CD4-positive, CD25-positive, alpha-beta regulatory T cell (primary cell): Measurements from ENCODE around the gene NR5A2. TPM values are rescaled to one million over a fixed set of nuclear protein-coding genes. Genes with fewer than 3 reads are reported as not detected.

Experiments
- ATAC-seq, 2 donors: fragments of 150-1000 bp; cut with Tn5 transposase; one replicate each; pipeline ENCODE4 v1.10.0; 2021; ENCODE audit warnings: low read depth in 2 of 2, moderate number of reproducible peaks in 2 of 2, moderate library complexity in 1 of 2
- DNase-seq, 3 donors: peaks; one replicate each; pipeline versions ENCODE4 v3.0.0 to v3.0.0-alpha.2; 2012 to 2022; ENCODE audit warnings: mixed read lengths in 1 of 3
- H3K27ac ChIP-seq: one replicate; pipeline ENCODE4 v1.7.0; 2013; ENCODE audit warnings: mild to moderate bottlenecking, low read length; ENCODE audit not compliant: insufficient read depth, poor library complexity, severe bottlenecking
- H3K27me3 ChIP-seq: one replicate; pipeline ENCODE4 v1.7.0; 2013; ENCODE audit warnings: low read length; ENCODE audit not compliant: control insufficient read depth, insufficient read depth
- H3K36me3 ChIP-seq: one replicate; pipeline ENCODE4 v1.7.0; 2013; ENCODE audit warnings: mild to moderate bottlenecking, low read length, moderate library complexity; ENCODE audit not compliant: control insufficient read depth, insufficient read depth
- H3K4me1 ChIP-seq: 2 replicates; pipeline ENCODE4 v1.7.0; 2013; ENCODE audit warnings: mild to moderate bottlenecking, low read length; ENCODE audit not compliant: insufficient read depth, control insufficient read depth, poor library complexity, severe bottlenecking
- H3K4me3 ChIP-seq: one replicate; pipeline ENCODE4 v1.7.0; 2013; ENCODE audit warnings: low read depth, mild to moderate bottlenecking, low read length, moderate library complexity
- H3K9me3 ChIP-seq, 2 experiments: 1 replicate in 1 of 2; 2 replicates in 1 of 2; pipeline ENCODE4 v1.7.0; 2013; ENCODE audit warnings: low read length in 2 of 2, mild to moderate bottlenecking in 1 of 2, moderate library complexity in 1 of 2; ENCODE audit not compliant: control insufficient read depth in 2 of 2
- H3K27ac Mint-ChIP-seq, 3 donors: one replicate each; pipeline ENCODE4 v1.8.0; 2020 to 2022; ENCODE audit warnings: mild to moderate bottlenecking in 3 of 3, mixed read lengths in 3 of 3, moderate library complexity in 2 of 3
- H3K27me3 Mint-ChIP-seq: one replicate; pipeline ENCODE4 v1.8.0; 2022; ENCODE audit warnings: mild to moderate bottlenecking, mixed read lengths
- H3K36me3 Mint-ChIP-seq: one replicate; pipeline ENCODE4 v1.8.0; 2020; ENCODE audit warnings: mixed read lengths
- H3K4me1 Mint-ChIP-seq, 4 donors: one replicate each; pipeline ENCODE4 v1.8.0; 2020 to 2022; ENCODE audit warnings: mixed read lengths in 4 of 4, mild to moderate bottlenecking in 1 of 4
- H3K4me3 Mint-ChIP-seq, 4 donors: one replicate each; pipeline ENCODE4 v1.8.0; 2020 to 2022; ENCODE audit warnings: mild to moderate bottlenecking in 4 of 4, mixed read lengths in 4 of 4, moderate library complexity in 3 of 4
- H3K9me3 Mint-ChIP-seq, 7 donors: one replicate each; pipeline ENCODE4 v1.8.0; 2020 to 2022; ENCODE audit warnings: mixed read lengths in 7 of 7, mild to moderate bottlenecking in 3 of 7, moderate library complexity in 2 of 7
- polyA plus RNA-seq, 4 donors: library from polyadenylated mRNA; unstranded; fragments of 300-500 nt; fragmentation: Illumina TruSeq; gene quantifications; one replicate each; pipeline ENCODE4 v1.2.3, GENCODE V29; 2021
- total RNA-seq: library from RNA; stranded (reverse); gene quantifications from one replicate; pipeline ENCODE4 v1.2.3, GENCODE V29; 2022

Gene NR5A2
- total and polyA plus RNA-seq, 5 donors from 2014 or later: not detected

DNA sequence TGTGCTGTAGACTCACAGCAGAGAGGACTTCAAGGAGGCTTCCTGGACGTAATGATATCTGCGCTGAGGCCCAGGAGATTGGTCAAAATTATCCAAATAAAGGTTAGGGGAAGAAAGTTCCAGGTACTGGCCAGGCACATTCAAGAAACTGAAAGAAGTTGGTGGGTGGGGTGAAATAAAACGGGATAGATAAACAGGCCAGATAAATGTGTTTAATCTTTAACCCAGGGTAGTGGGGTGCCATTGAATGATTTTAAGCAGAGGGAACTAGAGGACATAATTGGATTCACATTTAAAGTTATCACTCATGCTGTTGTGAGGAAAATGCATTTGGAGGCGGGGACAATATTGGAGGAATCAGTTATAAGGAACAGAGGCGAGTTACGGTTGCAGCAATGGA is 134.7 kb downstream of the NR5A2 start:
- Mint-ChIP-seq H3K4me3 (no peak overlapping the region), H3K36me3 (no peaks in the 10 kb centered on the region), H3K9me3 (peaks cover 0 to 2% (median 0%) of the 10 kb centered on the region in 7 donors), H3K27me3 (no peaks in the 10 kb centered on the region), H3K4me1 (peaks cover 0 to 4% (median 2%) of the 10 kb centered on the region in 4 donors), H3K27ac (no peak overlapping the region)
- no peak overlapping the region for H3K27ac ChIP-seq
- H3K27me3 ChIP-seq: no peaks in the 10 kb centered on the region
- H3K9me3 ChIP-seq: no peaks in the 10 kb centered on the region
- H3K36me3 ChIP-seq: no peaks in the 10 kb centered on the region
- no peaks in the 10 kb centered on the region for H3K4me1 ChIP-seq
- H3K4me3 ChIP-seq: no peak overlapping the region
- DNase-seq: no peak
- ATAC-seq: no peak

DNA sequence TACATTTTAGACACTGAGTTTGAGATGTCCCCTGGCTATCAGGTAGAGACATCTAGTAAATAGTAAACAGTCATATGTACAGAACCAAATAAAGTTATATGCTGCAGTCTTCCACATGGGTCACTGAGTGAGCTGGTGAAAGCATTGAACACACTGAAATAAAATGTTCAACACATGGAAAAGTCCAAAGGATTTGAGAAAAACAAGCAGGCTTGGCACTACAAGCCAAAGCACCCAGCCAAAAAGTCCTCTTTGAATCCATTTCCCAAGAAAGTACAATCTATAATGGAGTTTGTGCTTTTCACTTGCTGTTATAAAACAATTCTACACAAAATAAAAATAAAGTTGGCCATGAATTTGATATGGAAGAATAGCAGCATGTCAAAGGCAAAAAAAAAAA is 135.4 kb downstream of the NR5A2 start:
- no peak for DNase-seq
- H3K27me3 ChIP-seq: no peaks in the 10 kb centered on the region
- H3K36me3 ChIP-seq: no peaks in the 10 kb centered on the region
- Mint-ChIP-seq H3K9me3 (peaks cover 0 to 2% (median 0%) of the 10 kb centered on the region in 7 donors), H3K4me3 (no peak overlapping the region), H3K27ac (no peak overlapping the region), H3K4me1 (no peaks in the 10 kb centered on the region), H3K27me3 (no peaks in the 10 kb centered on the region), H3K36me3 (no peaks in the 10 kb centered on the region)
- H3K9me3 ChIP-seq: no peaks in the 10 kb centered on the region
- no peaks in the 10 kb centered on the region for H3K4me1 ChIP-seq
- no peak overlapping the region for H3K4me3 ChIP-seq
- no peak for ATAC-seq
- H3K27ac ChIP-seq: no peak overlapping the region

DNA sequence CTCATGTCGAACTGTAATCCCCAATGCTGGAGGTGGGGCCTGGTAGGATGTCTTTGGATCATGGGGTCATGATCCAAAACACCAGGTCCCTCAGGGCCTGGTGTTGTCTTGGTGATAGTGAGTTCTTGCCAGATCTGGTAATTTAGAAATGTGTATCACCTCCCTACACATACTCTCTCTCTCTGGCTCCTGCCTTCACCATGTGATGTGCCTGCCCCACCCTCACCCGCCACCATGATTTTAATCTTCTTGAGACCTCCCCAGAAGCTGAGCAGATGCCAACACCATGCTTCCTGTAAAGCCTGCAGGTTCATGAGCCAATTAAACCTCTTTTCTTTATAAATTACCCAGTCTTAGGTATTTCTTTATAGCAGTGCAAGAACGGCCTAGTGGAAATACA is 136.4 kb downstream of the NR5A2 start:
- DNase-seq (no peak), ATAC-seq (no peak)
- Mint-ChIP-seq H3K36me3 (no peaks in the 10 kb centered on the region), H3K4me3 (no peak overlapping the region), H3K9me3 (peaks cover 0 to 2% (median 0%) of the 10 kb centered on the region in 7 donors), H3K4me1 (no peaks in the 10 kb centered on the region), H3K27me3 (no peaks in the 10 kb centered on the region), H3K27ac (no peak overlapping the region)
- Histone ChIP-seq H3K4me3 (no peak overlapping the region), H3K4me1 (no peaks in the 10 kb centered on the region), H3K27me3 (no peaks in the 10 kb centered on the region), H3K27ac (no peak overlapping the region), H3K9me3 (no peaks in the 10 kb centered on the region), H3K36me3 (no peaks in the 10 kb centered on the region)

DNA sequence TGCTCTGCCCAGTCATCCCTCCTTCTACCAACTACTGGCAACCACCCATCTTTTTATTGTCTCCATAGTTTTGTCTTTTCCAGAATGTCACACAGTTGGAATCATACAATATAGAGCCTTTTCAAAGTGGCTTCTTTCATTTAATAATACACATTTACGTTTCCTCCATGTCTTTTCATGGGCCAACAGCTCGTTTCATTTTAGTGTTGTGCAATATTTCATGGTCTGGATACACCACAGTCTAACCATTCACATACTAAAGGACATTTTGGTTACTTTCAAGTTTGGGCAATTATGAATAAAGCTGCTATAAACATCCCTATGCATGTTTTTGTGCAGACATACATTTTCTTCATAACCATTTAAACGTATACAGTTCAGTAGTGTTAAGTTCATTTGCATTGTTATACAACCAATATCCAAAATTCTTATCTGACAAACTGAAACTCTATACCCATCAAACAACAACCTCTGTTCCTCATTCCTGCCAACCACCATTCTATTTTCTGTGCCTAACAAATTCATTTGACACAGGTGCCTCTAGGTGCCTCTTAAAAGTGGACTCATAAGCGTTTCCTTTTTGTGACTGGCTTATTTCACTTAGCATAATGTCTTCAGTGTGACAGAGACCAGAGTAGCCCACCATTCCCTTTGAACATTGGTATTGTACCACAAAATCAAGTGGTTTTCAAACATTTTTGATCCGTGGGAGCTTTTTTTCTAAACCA is 138.1 kb downstream of the NR5A2 start:
- Histone ChIP-seq H3K4me3 (no peak overlapping the region), H3K27ac (no peak overlapping the region), H3K36me3 (no peaks in the 10 kb centered on the region), H3K9me3 (no peaks in the 10 kb centered on the region), H3K27me3 (no peaks in the 10 kb centered on the region), H3K4me1 (no peaks in the 10 kb centered on the region)
- Mint-ChIP-seq H3K4me3 (no peak overlapping the region), H3K36me3 (no peaks in the 10 kb centered on the region), H3K4me1 (no peaks in the 10 kb centered on the region), H3K9me3 (peaks cover 0 to 2% (median 0%) of the 10 kb centered on the region in 7 donors), H3K27ac (no peak overlapping the region), H3K27me3 (no peaks in the 10 kb centered on the region)
- no peak for DNase-seq
- ATAC-seq: no peak

DNA sequence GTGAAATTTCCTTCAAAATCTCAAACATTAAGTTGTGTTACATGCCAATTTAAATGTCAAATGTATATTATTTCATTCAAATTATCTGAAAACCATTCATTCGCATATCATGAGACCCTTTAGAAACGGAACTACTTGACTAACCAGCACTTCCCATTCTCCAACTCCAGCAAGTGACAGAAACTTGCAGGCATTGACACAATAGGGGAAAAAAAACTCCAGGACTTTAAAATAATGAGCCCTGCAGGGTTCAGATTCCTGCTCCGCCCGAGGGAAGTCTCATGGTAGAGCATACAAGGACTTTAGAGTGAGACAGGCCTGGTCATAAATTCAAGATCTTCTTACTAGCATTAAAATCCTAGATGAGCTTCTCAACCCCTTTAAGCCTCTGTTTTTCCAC is 138.9 kb downstream of the NR5A2 start:
- no peak overlapping the region for H3K27ac Mint-ChIP-seq
- no peaks in the 10 kb centered on the region for H3K4me1 ChIP-seq
- H3K36me3 ChIP-seq: no peaks in the 10 kb centered on the region
- no peak overlapping the region for H3K4me3 Mint-ChIP-seq
- H3K9me3 ChIP-seq: no peaks in the 10 kb centered on the region
- H3K27ac ChIP-seq: no peak overlapping the region
- peaks cover 0 to 2% (median 0%) of the 10 kb centered on the region in 7 donors for H3K9me3 Mint-ChIP-seq
- no peak for ATAC-seq
- H3K27me3 ChIP-seq: no peaks in the 10 kb centered on the region
- no peaks in the 10 kb centered on the region for H3K4me1 Mint-ChIP-seq
- H3K36me3 Mint-ChIP-seq: no peaks in the 10 kb centered on the region
- DNase-seq: no peak
- peaks cover 3% of the 10 kb centered on the region for H3K27me3 Mint-ChIP-seq
- H3K4me3 ChIP-seq: no peak overlapping the region

DNA sequence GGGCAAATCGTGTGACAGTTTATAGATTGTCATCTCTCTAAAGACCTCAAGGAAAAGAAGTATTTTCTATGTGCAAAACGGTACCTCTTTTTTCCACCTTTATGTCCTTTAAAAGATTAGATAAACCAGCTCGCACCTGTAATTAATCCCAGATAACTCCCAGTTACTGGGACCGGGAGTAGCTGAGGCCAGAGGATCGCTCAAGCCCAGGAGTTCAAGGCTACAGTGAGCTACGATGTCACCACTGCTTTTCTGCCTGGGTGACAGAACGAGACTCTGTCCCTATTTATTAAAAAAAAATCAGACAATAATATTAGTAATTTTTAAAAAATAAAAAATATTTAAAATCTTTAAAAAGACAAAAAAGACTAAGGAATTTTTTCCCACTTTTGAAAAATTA is 141.4 kb downstream of the NR5A2 start:
- Histone ChIP-seq H3K4me3 (no peak overlapping the region), H3K4me1 (no peaks in the 10 kb centered on the region), H3K27ac (no peak overlapping the region), H3K27me3 (no peaks in the 10 kb centered on the region), H3K9me3 (no peaks in the 10 kb centered on the region), H3K36me3 (no peaks in the 10 kb centered on the region)
- Mint-ChIP-seq H3K4me3 (no peak overlapping the region), H3K36me3 (no peaks in the 10 kb centered on the region), H3K4me1 (peaks cover 0 to 2% (median under 1%) of the 10 kb centered on the region in 4 donors), H3K9me3 (peaks cover 0 to 2% (median 0%) of the 10 kb centered on the region in 7 donors), H3K27me3 (peaks cover 13% of the 10 kb centered on the region), H3K27ac (no peak overlapping the region)
- DNase-seq (no peak), ATAC-seq (no peak)

DNA sequence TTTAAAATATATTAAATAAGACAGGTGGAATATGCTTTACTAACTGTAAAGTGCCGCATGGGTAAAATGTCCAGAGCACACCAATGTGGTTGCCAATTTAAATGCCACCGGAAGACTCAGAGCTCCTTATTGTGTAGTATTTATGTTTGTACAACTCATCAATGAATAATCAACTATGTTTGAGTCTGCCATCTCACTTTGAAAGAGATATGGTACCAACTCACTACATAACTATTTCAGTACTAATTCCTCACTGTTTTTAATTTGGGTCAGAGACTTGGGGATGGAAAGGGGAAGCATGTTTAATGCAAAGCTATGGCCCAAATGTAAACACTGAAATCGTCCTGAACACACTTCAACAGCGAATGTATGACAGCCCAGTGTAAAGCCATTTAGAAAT is 144.8 kb downstream of the NR5A2 start:
- ATAC-seq (no peak), DNase-seq (no peak)
- Mint-ChIP-seq H3K4me3 (no peak overlapping the region), H3K9me3 (peaks cover 0 to 2% (median 0%) of the 10 kb centered on the region in 7 donors), H3K27ac (no peak overlapping the region), H3K36me3 (no peaks in the 10 kb centered on the region), H3K4me1 (peaks cover 0 to 12% (median 10%) of the 10 kb centered on the region in 4 donors), H3K27me3 (peaks cover 17% of the 10 kb centered on the region)
- Histone ChIP-seq H3K36me3 (no peaks in the 10 kb centered on the region), H3K4me1 (peaks cover 7% of the 10 kb centered on the region), H3K9me3 (no peaks in the 10 kb centered on the region), H3K27ac (no peak overlapping the region), H3K4me3 (no peak overlapping the region), H3K27me3 (no peaks in the 10 kb centered on the region)

DNA sequence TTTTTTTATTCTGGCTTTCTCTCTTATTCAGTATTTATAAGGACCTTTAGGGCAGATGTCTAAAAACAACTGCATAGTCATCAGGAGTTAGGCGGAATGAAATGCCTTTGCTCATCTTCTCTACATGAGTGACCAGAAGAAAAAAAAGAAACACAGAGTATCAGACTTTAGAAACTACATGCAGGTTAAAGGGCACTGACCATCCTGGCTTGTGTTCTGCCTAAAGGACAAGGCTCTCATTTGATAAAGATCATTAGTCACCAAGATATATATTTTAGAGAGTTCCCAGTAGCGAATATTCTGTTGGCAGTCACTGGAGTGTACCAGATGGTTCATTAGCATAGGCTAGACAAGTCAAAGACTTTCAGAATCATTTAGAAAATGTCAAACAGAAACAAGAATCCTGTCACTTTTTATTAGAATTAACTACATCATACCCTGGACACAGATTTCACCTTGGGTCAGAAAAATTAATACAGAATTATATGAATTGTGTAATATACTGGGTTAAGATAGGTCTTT is 145.6 kb downstream of the NR5A2 start:
- Mint-ChIP-seq H3K27me3 (peaks cover 17% of the 10 kb centered on the region), H3K4me1 (peaks cover 0 to 12% (median 10%) of the 10 kb centered on the region in 4 donors), H3K9me3 (peaks cover 0 to 1% (median 0%) of the 10 kb centered on the region in 7 donors), H3K36me3 (no peaks in the 10 kb centered on the region), H3K4me3 (no peak overlapping the region), H3K27ac (no peak overlapping the region)
- no peaks in the 10 kb centered on the region for H3K9me3 ChIP-seq
- H3K27ac ChIP-seq: no peak overlapping the region
- peaks cover 7% of the 10 kb centered on the region for H3K4me1 ChIP-seq
- H3K27me3 ChIP-seq: no peaks in the 10 kb centered on the region
- DNase-seq (no peak), ATAC-seq (no peak)
- H3K36me3 ChIP-seq: no peaks in the 10 kb centered on the region
- no peak overlapping the region for H3K4me3 ChIP-seq
